ENCODE data around the gene POC1A. TPM values are rescaled to one million over a fixed set of nuclear protein-coding genes. Genes with fewer than 3 reads are reported as not detected.

The POC1A gene
- total RNA-seq, 1 experiment from 2014 or later, result 35.0 TPM

DNA sequence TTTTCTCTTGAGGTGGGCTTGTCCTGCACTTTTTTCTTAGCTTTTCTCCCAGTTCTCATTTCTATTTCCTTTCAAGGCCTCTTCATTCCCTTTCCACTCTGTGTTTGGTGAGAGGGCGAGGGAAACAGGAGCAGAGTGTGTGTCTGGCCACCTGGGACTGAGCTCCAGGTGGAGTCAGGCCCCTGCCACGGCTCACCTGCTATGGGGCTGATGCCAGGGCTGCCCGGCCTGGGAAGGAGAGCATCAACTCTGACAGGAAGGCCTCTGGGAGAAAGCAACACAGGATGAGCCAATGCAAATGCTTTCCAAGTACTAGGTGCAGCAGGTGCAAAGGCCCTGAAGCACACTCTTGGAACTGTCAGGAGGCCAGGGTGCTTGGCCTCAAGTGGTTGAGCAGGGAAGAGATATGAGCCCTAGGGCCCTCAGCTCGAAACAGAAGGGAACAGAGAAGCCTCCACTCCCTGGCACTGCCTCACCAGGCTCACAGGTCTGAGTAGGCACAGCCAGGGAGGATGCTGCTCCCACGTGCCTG, 70.6 kb downstream of the POC1A start:
- Histone ChIP-seq H3K79me2 (ENCODE audit: low read depth) (no peaks in the 10 kb centered on the region), H3F3A (ENCODE audit: insufficient read depth, low read depth) (no peaks in the 10 kb centered on the region), H2AFZ (no peak overlapping the region), H3K4me3 (no peak overlapping the region), H3K27ac (no peak overlapping the region), H3K4me2 (no peak overlapping the region), H3K36me3 (ENCODE audit: low read depth) (no peaks in the 10 kb centered on the region), H3K27me3 (ENCODE audit: insufficient read depth, low read depth) (no peaks in the 10 kb centered on the region), H3K4me1 (replicated peaks; ENCODE audit: insufficient read depth) (no peaks in the 10 kb centered on the region), H3K9me2 (ENCODE audit: insufficient read depth) (no peaks in the 10 kb centered on the region), H4K20me1 (ENCODE audit: insufficient read depth) (no peaks in the 10 kb centered on the region), H3K9me3 (ENCODE audit: insufficient read depth, low read depth) (no peaks in the 10 kb centered on the region)
- no peak for DNase-seq
- BruUV-seq (replicated peaks), result no TSS peak
- ChIA-PET CTCF (no interaction called here), POLR2A (ENCODE audit: unreplicated experiment) (no interaction called here)
- TF ChIP-seq, protein P1, sequence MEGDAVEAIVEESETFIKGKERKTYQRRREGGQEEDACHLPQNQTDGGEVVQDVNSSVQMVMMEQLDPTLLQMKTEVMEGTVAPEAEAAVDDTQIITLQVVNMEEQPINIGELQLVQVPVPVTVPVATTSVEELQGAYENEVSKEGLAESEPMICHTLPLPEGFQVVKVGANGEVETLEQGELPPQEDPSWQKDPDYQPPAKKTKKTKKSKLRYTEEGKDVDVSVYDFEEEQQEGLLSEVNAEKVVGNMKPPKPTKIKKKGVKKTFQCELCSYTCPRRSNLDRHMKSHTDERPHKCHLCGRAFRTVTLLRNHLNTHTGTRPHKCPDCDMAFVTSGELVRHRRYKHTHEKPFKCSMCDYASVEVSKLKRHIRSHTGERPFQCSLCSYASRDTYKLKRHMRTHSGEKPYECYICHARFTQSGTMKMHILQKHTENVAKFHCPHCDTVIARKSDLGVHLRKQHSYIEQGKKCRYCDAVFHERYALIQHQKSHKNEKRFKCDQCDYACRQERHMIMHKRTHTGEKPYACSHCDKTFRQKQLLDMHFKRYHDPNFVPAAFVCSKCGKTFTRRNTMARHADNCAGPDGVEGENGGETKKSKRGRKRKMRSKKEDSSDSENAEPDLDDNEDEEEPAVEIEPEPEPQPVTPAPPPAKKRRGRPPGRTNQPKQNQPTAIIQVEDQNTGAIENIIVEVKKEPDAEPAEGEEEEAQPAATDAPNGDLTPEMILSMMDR (conservative IDR thresholded peaks at IDR 0.05), result no peak
- TF ChIP-seq EZH2 (IDR thresholded peaks at IDR 0.05; ENCODE audit: low read depth), result no peak
- intact Hi-C loops (cut with micrococcal nuclease; ENCODE audit: unreplicated experiment), result no loop called here

DNA sequence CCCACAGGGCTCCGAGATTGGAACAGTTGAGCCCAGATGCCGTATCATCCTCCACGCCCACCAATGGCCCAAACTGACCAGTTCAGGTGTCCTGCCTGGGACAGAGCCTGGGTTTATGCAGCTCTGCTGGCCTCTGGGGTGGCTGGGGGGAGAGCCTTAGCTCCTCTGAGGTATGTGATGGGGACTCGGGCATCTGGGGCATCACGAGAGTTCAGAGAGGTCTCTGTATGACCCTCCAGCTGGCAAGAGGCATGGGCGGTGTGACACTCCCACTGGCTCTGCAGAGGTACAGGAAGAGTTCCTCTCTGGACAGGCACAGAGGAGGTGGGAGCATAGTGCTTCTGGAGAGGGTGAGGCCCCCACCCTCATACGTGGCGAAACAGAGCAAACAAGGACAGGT, 71.3 kb downstream of the POC1A start:
- no peaks in the 10 kb centered on the region for H3F3A ChIP-seq (ENCODE audit: insufficient read depth, low read depth)
- no peak for DNase-seq
- H3K27me3 ChIP-seq (ENCODE audit: insufficient read depth, low read depth), result no peaks in the 10 kb centered on the region
- H3K9me2 ChIP-seq (ENCODE audit: insufficient read depth), result no peaks in the 10 kb centered on the region
- H3K4me1 ChIP-seq (replicated peaks; ENCODE audit: insufficient read depth), result no peaks in the 10 kb centered on the region
- no peaks in the 10 kb centered on the region for H3K9me3 ChIP-seq (ENCODE audit: insufficient read depth, low read depth)
- H3K36me3 ChIP-seq (ENCODE audit: low read depth), result no peaks in the 10 kb centered on the region
- no TSS peak for BruUV-seq (replicated peaks)
- ChIA-PET CTCF (no interaction called here), POLR2A (ENCODE audit: unreplicated experiment) (no interaction called here)
- no peak overlapping the region for H3K4me2 ChIP-seq
- no peak overlapping the region for H3K27ac ChIP-seq
- H4K20me1 ChIP-seq (ENCODE audit: insufficient read depth), result no peaks in the 10 kb centered on the region
- intact Hi-C loops (cut with micrococcal nuclease; ENCODE audit: unreplicated experiment), result no loop called here
- TF ChIP-seq, protein P1 (conservative IDR thresholded peaks at IDR 0.05), result no peak
- TF ChIP-seq EZH2 (IDR thresholded peaks at IDR 0.05; ENCODE audit: low read depth), result no peak
- H3K4me3 ChIP-seq, result no peak overlapping the region
- no peaks in the 10 kb centered on the region for H3K79me2 ChIP-seq (ENCODE audit: low read depth)
- H2AFZ ChIP-seq, result no peak overlapping the region

GRCh38 chr3:52080830-52081719, 73.1 kb downstream of the POC1A start:
- H3K79me2 ChIP-seq (ENCODE audit: low read depth), result no peaks in the 10 kb centered on the region
- intact Hi-C loops (cut with micrococcal nuclease; ENCODE audit: unreplicated experiment), result no loop called here
- H3K27ac ChIP-seq, result no peak overlapping the region
- DNase-seq, result no peak
- no peaks in the 10 kb centered on the region for H3K27me3 ChIP-seq (ENCODE audit: insufficient read depth, low read depth)
- no TSS peak for BruUV-seq (replicated peaks)
- H3K36me3 ChIP-seq (ENCODE audit: low read depth), result no peaks in the 10 kb centered on the region
- POLR2A ChIA-PET (ENCODE audit: unreplicated experiment), result no interaction called here
- H3K4me1 ChIP-seq (replicated peaks; ENCODE audit: insufficient read depth), result no peaks in the 10 kb centered on the region
- H3F3A ChIP-seq (ENCODE audit: insufficient read depth, low read depth), result no peaks in the 10 kb centered on the region
- H3K9me3 ChIP-seq (ENCODE audit: insufficient read depth, low read depth), result no peaks in the 10 kb centered on the region
- H3K9me2 ChIP-seq (ENCODE audit: insufficient read depth), result no peaks in the 10 kb centered on the region
- no peaks in the 10 kb centered on the region for H4K20me1 ChIP-seq (ENCODE audit: insufficient read depth)
- no peak overlapping the region for H3K4me3 ChIP-seq
- no peak overlapping the region for H3K4me2 ChIP-seq
- CTCF ChIA-PET, result no interaction called here
- H2AFZ ChIP-seq, result no peak overlapping the region
- TF ChIP-seq, protein P1 (conservative IDR thresholded peaks at IDR 0.05), result no peak
- TF ChIP-seq EZH2 (IDR thresholded peaks at IDR 0.05; ENCODE audit: low read depth), result no peak

All from PC-9 (cell line).